HG02973 (cell line): ENCODE data around the gene NELL1.

Experiments used
- ATAC-seq: cut with Tn5 transposase; IDR thresholded peaks from one replicate; pipeline ENCODE4 v1.9.1; 2021; ENCODE audit warnings: moderate library complexity; ENCODE audit not compliant: unreplicated experiment

NELL1 gene

DNA sequence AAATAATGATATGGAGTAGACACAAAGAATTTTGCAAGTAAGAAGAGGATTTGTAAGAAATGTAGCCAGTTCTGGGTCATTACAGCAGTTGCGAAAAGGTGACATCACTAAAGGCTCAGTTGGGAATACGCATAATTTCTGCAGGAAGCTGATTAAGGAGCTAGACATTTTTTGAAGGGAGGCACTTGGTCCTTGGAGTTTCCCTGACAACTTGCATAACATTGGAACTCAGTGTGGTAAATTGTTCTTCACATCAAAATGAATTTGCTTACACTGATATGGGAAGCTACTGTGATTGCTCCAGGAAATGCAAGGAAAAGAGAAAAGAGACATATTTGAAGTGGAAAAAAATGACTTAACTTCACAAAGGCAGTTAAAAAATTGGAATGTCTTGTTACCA lies 626.1 kb downstream of the NELL1 start:
- no peak for ATAC-seq

DNA sequence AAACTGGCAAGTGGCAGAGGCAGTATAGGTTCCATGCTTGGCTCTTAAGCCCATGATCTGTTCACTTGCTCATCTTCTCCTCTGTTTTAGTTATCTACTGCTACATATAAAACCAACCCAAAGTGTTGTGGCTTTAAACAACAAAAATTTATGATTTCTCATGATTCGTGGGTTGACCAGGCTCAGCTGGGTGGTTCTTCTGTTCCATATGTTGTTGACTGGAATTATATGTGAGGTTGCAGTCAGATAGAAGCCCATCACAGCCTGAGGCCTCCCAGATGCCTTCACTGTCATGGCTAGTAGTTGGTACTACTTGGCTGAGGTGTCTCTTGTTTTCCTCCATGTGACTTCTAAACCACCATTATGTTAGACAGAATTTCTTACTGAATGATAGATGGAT lies 632.6 kb downstream of the NELL1 start:
- ATAC-seq = no peak

- no peak for ATAC-seq
These were observed 637.5 kb downstream of the NELL1 start for GRCh38 chr11:21306739-21307358.

DNA sequence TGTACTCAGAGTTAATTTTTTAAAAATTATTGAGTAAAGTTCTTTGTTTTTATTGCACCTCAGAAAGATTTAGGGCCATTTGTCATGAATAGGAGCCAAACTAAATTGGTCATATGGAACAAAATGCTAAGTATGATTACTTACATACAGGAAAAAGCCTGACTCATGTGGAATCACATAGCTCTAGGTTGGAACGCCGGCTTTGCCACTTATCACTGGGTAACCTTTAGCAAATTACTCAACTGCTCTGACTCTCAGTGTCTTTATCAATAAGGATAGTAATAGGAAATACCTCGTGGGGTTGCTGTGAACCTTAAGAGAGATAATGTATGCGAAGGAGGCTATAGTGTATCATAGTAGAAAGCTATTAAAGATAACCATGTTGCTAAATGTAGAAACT lies 638.5 kb downstream of the NELL1 start:
- ATAC-seq = no peak

DNA sequence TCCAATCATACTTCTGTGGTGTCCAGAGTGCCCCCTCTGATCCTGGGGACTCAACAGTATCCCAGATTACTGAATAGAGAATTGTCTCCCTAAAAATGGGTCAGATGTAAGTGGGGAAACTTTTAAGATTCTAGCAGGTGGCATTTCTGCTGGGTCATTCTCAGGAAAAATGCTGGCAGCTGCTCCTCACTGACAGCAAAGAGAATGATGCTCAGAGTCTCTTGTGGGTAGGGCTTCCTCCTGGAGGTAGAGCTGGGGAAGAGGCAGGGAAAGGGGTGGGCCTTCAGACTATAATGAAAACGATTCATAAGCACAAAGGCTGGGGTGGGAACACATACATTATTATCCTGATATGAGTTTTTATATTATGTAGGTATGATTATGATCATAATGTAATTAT lies 647.2 kb downstream of the NELL1 start:
- ATAC-seq = no peak

DNA sequence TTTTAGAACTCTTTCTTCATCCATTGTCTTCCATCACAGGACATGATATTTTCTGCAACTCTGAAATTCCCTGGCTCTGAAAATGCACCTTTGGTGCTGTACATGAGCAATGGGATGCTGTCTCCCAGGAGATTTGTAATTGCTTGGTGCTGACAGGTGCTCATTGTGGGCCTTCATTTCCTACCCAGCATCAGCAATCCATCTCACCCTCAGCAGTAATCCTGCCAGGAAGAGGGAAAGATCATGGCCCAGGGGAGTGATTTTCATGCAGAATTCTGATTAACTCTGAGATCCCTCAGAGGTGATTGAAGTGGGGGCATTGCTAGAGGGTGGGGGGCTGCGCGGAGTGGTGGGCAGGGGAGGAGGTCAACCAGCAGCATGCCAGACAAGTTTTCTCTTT lies 651.7 kb downstream of the NELL1 start:
- no peak for ATAC-seq

GRCh38 chr11:21321530-21321929 lies 652.1 kb downstream of the NELL1 start:
- no peak for ATAC-seq

GRCh38 chr11:21323617-21324016 lies 654.2 kb downstream of the NELL1 start:
- ATAC-seq = no peak

DNA sequence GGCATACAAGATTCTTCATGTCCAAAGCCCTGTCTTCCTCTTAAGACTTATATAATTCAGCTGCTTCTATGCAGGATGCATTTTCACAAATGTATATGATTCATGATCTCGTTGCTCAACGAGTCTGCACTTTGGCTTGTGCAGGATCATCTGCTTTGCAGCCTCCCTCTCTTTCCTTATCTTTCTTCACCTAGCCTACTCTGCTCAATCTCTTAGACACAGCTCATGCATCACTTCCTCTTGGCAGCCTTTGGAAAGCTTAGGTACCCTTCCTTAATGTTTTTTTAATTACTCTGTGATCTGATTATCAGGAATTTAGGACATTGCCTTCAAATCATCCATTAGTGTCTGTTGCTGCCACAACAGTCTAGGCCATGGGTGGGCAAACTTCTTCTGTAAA lies 673.8 kb downstream of the NELL1 start:
- ATAC-seq = no peak

- no peak for ATAC-seq
These were observed 677.0 kb downstream of the NELL1 start for GRCh38 chr11:21346361-21346760.

GRCh38 chr11:21350613-21351012 lies 681.2 kb downstream of the NELL1 start:
- no peak for ATAC-seq

DNA sequence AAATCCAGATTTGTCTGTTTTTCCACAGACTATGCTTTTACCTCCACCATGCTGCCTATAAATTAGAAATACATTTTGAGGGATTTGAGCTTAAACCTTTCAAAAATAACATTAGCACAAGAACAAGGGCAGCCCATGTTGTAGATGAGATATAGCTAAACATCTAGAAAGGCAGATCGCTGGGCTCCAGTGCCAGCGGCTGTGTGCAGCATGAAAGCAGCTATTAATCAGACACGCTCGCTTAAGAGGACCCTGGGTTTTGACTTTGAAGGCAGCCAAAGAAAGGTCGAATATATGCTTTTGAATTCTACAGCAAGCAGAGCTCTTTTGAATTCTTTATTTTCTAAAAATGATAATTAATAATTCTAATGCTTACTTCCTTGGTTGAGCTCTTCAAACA lies 684.0 kb downstream of the NELL1 start:
- ATAC-seq = no peak

DNA sequence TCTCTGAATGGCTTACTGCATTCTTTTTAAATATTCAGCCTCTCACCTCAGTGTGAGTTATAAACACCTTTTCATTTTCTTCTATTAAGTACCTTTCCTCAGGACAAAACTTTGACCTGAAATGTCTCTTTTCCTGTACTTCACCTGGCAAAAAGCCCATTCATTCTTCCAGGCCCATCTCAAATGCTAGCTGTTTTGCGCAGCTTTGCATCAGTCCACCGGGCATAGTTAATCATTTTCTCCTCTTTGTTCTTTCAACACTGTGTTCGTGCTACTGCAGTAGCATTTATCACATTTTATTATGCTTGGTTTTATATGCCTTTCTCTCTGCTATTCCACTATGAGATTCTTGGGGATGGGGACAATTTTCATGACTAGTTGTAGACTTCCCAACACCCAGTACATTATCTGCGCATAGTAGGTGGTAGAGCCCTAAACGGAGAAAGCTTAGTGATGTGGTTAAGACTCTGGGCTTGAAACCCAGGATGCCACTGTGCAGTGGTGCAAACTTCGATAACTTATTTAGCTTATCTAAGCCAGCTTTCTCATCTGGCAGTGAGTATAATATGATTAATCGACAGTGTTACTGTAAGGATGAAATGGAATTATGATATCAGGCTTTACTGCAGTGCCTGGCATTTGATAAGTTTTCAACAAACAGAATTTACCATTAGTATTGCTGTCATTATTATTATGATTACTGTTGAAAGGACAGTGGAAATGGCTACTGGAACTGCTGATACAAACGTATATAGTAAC lies 695.7 kb downstream of the NELL1 start:
- no peak for ATAC-seq

DNA sequence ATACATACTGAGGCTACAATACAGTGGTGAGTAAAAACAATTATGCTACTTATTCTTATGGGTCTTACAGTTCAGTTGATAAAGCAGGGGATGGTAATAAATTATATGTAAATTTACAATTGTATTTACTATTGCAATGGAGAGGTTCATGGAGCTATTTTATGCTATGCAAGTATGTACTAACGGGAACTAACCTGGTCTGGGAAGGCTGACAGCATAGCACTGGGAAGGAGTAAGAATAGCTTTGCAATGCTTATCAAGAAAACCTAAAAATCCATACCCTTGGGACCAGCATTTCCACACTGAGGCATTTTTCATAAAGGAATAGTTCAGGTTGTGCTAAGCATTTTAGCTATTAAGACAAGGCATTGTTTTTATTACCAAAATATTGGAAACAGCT lies 700.6 kb downstream of the NELL1 start:
- ATAC-seq = no peak

- ATAC-seq = no peak
These were observed 701.7 kb downstream of the NELL1 start for GRCh38 chr11:21371044-21371443.

DNA sequence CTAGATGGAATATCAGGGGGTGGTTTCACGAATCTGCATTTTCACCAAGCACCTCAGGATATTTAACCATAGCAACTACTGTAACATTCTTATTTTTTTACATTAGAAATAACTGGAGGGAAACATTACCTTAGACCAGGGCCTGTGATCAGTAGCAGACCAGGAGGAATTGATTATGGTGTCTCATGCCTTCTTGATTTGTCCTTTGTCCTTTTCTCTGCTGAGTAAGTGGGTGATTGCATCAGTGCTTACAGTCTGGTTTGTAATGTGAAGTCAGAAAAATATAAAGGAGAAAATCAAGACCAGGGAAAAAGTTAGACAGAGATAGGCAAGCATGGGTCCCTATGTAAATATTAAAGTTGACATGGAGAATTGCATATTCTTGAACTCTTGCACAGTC lies 703.3 kb downstream of the NELL1 start:
- no peak for ATAC-seq

DNA sequence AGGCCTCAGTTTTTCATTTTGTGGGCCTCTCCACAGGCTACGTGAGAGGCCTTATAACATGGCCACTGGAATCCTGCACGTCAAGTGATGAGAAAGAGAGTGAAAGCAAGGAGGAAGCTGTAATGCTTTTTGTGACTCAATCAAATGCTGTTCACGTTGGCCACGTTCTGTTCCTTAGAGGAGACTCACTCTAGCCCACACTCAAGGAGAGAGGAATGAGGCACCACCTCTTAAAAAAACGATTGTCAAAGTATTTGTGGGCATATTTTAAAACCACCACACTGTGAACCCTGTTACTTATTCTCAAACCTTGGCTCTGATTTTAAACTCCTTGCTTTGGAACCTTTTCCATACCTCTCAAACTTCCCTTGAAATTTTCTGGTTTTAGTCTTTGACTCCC lies 705.0 kb downstream of the NELL1 start:
- ATAC-seq = no peak

DNA sequence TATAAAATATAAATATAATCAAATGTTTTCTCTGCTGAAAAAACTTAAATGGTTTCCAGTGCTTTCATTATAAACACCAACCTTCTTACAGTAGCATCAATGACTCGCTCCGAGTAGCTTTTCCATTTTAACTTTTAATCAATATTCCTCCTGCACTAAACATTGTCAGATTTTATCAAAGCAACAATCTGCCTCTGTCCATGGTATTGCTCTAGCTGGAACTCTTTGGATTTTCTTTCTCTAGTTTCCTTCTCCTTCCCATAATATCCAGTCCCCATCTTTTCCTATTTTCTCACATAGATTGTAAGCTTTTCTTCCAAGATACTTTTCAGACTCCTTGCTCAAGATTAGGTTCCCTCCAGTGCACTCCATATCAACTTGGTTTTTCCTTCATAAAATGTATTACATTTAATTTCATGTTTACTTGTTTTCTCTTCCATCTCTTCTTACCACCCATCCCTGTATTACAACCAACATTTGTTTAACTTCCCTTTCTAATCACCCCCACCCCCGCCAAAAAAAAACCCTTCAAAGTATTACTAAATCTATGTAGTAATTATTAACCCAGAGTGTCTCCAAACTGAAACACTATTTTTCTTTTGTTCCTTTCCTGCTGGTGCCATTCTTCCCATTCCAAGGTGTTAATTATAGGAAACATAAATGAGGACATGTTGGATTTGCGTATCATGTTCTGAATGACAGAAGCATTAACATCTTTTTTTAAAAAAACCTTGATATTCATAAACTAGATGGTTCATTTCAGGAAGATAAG lies 716.5 kb downstream of the NELL1 start:
- ATAC-seq = no peak

- no peak for ATAC-seq
These were observed 721.0 kb downstream of the NELL1 start for GRCh38 chr11:21390430-21390829.

DNA sequence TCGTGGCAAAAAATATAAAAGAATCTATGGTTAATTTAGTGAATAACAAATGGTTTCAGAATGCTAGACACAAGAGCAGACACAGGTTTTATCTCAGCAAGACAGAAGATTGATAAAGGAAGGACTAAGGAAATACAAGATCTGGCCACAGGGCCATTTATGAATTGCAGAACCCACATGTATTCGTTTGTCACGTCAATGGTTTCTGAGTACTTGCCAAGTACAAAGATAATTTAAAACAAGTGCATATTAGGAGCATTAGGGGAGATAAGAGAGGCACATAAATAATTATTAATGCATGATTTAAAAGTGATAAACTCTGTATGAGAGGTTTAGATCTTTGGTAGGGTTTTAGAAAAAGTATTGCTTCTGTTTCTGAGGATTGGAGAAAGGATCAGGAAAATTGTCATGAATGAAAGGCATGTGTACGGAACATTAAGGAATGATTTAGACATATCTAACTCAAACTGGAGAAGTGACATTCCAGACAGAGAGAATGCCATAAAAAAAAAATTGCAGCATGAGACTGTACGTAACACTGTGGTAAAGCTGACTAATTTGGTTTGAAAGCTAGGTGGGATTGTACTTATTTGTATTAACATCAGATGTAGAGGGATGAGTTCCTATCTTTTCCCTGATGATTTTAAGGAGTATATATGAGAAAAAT lies 727.1 kb downstream of the NELL1 start:
- no peak for ATAC-seq

GRCh38 chr11:21398195-21398594 lies 728.8 kb downstream of the NELL1 start:
- ATAC-seq = no peak

DNA sequence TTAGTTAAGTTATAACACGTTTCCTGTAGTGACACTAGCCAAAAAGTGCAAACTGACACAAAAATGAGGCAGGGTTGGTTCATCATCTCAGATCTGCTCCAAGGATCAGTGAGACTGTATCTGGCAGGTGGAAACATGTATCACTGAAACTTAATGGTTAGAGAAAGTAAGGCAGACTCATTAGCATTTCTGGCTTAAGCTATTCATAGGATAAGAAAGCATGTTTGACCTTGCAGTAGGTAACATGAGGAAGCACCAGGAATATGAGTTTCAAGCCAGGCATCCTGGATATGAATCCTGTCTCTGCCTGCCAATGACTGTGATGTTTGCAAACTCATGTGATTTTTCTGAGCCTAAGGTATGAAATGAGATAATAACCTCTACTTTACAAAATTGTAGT lies 732.1 kb downstream of the NELL1 start:
- no peak for ATAC-seq
